Urinary bladder (tissue), 4 donors: ENCODE measurements around the gene MYRF. TPM values are rescaled to one million over a fixed set of nuclear protein-coding genes. Genes with fewer than 3 reads are reported as not detected.

Experiments
- DNase-seq: peaks from one replicate; pipeline ENCODE4 v3.0.0-alpha.2; 2015; ENCODE audit errors: extremely low spot score
- H3K27ac ChIP-seq: one replicate; pipeline ENCODE4 v1.5.1; 2013; ENCODE audit warnings: low read depth, mild to moderate bottlenecking, moderate library complexity
- H3K36me3 ChIP-seq: one replicate; pipeline ENCODE4 v1.6.1; 2013; ENCODE audit warnings: mild to moderate bottlenecking, moderate library complexity; ENCODE audit not compliant: insufficient read depth
- H3K4me1 ChIP-seq: one replicate; pipeline ENCODE4 v1.6.1; 2013; ENCODE audit warnings: mild to moderate bottlenecking, moderate library complexity; ENCODE audit not compliant: insufficient read depth
- H3K4me3 ChIP-seq: one replicate; pipeline ENCODE4 v1.5.1; 2013; ENCODE audit warnings: low read depth, low read length
- WGBS: extraction: QIAGEN DNeasy Blood & Tissue Kit; methylation state at CpG from one replicate; pipeline ENCODE4 v1.1.7; 2013; 5-methylcytosine and 5-hydroxymethylcytosine counted together
- polyA plus RNA-seq: library from polyadenylated mRNA; stranded (reverse); fragments of 200-250 nt; gene quantifications from one replicate; pipeline ENCODE4 v1.2.3, GENCODE V29; 2013
- total RNA-seq: library from RNA; depleted of rRNA; stranded (reverse); fragments of >200 nt; gene quantifications from one replicate; pipeline ENCODE4 v1.2.3, GENCODE V29; 2014
- donor health status: healthy with polysubstance abuse.
- donor health status: healthy.

MYRF gene
- total and polyA plus RNA-seq, 2 donors: 0.79 to 4.7 TPM

DNA sequence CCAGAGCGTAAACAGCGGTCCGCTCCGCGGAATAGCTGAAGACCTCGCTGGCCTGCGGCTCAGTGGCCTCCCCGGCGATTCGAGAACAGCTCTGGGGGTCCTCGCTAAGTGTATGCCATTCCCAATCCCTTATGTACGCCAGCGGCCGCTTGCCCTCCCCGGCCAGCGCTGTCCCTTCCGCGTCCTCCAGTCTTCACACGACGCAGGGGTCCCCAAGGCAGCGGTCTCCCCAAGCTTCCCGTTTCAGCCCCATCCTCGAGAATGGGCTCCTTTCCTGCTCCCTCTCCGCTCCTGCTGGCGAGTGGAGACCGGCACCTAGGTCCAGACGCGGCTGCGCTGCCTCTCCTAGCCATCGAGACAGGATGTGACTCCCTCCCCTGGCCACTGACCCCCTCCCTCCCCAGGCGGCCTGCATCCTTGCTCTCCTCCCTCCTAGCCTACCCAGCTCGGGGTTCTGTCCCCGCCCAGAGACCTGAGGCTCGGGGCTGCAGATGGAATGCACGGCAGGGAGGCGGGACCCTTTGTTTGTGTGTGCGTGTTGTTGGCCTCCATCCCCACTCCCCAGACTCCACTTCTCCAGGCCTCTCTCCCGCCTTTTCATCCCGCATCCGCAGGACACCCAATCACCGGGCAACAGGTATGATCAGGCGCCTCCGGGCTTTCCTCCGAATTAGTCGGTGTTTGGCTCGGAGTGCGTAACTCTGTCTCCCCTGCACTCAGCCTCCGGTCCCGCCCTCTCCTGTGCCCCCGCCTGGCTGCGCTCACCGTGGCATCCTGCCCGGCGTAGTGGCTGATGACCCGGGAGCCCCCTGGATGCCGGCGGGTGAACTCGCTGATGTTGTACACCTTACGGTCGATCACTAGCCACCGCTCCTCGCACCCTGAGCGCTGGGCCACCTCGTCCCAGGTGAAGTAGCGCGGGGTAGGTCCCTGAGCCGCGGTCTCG is 63.6 kb downstream of the MYRF start:
- under 1% methylated on average over 69 of the region's 69 CpGs for WGBS
- Histone ChIP-seq H3K4me1 (no peaks in the 10 kb centered on the region), H3K36me3 (no peaks in the 10 kb centered on the region), H3K27ac (peak overlapping the region; percentile 89), H3K4me3 (peak overlapping the region; percentile 61)
- no peak for DNase-seq

DNA sequence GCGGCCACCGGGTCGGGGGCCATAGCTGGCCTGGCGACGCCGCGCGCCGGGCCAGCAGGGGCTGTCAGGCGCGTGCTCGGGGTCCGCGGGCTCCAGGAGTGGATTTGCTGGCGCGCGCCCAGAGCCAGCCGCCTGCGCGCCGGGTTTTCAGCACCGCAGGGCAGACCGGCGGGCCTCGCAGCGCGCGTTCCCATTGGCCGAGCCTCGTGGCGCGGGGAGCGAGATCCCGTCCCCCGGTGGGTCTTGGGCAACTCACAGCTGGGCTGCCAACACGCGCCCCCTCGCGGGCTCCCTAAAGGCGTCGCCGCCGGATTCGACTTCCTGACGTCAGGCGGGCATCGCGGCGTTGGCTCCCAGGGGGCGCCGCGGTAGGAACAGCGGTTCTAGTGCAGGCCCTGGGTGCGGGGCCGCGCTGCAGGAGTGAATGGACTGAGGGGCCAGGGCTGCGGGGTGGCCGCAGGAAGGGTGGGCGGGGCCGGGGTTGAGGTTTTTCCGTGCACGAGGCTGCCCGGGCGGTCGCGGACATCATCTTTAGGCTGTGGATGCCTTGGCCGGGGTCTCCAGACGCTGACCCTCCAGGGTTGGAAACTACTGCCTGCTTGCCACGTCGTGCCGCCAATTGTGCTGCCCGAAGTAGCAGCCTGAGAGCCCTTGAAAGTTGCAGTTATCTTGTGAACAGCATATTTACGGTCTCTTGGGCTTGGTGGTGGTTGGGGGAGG is 64.5 kb downstream of the MYRF start, which contains the start of gene FADS1:
TSS of gene FADS1 (minus strand) at position 268 of the 720 bp plus-strand sequence. CDS start at position 194, 74 bp downstream.
- DNase-seq: no peak
- Histone ChIP-seq H3K27ac (peak within 1 kb of the TSS; percentile 89), H3K36me3 (no peaks in the 10 kb centered on the region), H3K4me3 (peak within 1 kb of the TSS; percentile 61), H3K4me1 (no peaks in the 10 kb centered on the region)
- under 1% methylated on average over 73 of the region's 73 CpGs for WGBS

DNA sequence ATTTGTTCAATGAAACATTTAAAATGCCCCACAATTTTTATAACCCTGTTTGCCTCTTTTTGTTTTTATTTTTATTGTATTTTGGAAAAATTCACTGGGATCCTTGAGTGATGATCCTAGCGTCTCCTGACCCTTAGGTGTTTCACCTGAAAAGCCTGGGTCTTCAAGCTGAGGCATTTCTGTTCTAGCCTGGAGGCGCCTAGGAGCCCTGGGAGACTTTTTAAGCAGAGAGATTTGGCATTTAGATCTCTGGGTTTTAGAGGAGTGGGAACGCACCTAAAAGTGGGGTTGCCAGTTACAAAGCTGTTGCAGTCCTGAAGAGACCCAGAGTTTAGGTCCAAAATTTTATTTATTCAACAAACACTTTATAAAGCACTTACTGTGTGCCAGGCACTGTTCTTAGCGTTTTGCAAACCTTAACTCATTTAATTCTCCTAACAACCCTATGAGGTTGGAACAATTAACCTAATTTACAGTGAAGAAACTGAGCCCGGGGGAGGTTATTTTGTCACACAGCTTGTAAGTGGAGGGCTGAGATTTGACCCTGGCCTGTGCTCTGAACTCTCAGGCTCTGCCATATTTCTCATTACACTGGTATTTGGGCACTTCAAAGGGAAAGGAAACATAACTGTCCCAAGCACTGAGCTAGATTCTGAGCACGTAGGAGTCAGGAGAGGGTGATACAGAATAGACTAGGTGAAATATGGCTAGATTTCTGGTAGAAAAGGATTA is 65.2 kb downstream of the MYRF start:
- Histone ChIP-seq H3K27ac (no peak overlapping the region), H3K4me1 (no peaks in the 10 kb centered on the region), H3K36me3 (no peaks in the 10 kb centered on the region), H3K4me3 (peak overlapping the region; percentile 61)
- no peak for DNase-seq
- WGBS: 66% methylated on average over 6 of the region's 6 CpGs

DNA sequence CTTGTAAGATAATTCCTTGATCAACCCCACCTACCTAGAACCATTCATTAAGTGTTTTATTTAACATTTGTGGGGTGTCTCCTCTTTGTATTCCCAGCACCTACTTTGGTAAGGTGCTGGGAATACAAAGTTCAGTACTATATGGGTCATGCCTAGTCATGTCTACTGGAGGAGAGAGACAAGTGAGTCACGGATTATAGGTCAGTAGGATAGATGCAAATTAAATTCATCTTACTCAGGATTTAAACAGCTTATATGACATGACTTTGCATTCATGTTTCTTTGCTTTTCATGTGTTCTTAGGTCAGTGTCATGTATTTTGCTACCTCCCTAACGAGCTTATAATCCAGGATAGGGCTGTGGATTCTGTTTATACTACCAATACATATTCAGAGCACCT is 67.7 kb downstream of the MYRF start:
- Histone ChIP-seq H3K4me1 (no peaks in the 10 kb centered on the region), H3K4me3 (no peak overlapping the region), H3K36me3 (no peaks in the 10 kb centered on the region), H3K27ac (no peak overlapping the region)
- WGBS: 88% methylated on average over 2 of the region's 2 CpGs
- no peak for DNase-seq

DNA sequence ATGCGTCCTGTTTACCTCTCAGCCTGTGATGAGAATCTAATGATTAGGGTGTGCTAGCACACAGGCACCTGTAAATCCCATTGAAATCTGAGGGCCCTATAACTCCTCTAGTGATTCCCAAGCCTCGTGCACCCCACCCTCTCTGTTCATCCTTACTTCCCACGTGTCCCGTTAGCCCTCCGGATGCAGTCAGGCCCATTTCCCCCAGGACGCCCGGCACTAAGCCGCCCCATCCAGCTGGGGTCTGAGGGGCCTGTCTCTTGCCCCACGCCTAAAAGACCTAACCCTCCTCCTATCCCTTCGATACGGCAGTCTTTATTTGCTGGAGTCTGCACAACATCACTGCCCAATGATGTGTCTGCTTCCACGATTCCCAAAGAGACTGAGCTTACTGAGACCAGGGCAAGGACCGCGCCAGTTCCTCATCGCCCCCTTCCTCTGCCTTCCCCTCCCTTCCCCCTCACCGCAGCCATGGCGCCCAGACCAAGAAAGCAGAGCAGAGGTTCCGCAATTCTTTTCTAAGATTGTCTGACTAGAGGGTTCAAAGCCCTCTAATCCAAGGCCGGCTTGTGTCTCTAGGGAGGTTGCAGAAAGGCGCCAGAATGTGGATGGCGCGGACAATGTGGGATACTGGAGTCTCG is 74.6 kb downstream of the MYRF start:
- Histone ChIP-seq H3K4me1 (no peaks in the 10 kb centered on the region), H3K4me3 (peak overlapping the region; percentile 51), H3K36me3 (no peaks in the 10 kb centered on the region), H3K27ac (peak overlapping the region; percentile 12)
- no peak for DNase-seq
- WGBS: 14% methylated on average over 23 of the region's 23 CpGs

DNA sequence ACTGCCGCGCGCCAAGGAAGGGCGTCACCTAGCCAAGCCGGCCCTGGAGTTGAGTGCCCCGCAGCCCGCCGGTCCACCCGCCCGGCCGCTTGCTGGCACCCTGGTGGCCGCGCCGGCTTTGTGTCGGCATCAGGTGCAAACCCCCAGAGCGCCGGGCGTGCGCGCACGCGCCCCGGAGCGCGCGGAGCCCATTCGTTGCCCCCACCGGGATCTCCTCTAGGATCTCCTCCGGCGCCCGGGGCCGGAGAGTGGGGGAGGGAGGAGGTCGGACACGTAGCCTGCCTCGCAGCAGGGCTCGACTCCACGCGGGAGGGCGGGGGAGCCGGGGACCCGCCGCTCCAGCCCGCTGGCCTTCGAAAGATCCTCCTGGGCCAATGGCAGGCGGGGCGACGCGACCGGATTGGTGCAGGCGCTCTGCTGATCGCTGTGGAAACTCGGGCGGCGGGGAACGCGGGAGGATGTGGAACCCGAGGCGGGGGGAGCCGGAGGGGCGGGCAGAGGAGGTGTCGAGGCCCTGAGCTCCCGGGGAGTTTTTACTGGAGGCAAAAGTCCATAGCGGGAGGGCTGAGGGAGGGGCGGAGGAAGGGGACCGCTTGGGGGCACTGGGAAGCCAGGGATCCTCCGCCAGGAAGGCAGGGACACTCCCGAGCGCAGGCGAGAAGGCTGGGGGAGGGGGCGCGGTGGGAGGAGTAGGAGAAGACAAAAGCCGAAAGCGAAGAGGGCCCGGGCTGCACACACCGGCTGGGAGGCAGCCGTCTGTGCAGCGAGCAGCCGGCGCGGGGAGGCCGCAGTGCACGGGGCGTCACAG is 75.3 kb downstream of the MYRF start, which contains the start of gene FADS2:
TSS of gene FADS2 (plus strand) at position 730 of the 808 bp plus-strand sequence. CDS start 91 bp downstream, outside the sequence.
- under 1% methylated on average over 83 of the region's 83 CpGs for WGBS
- Histone ChIP-seq H3K4me1 (no peaks in the 10 kb centered on the region), H3K4me3 (peak within 1 kb of the TSS; percentile 51)

DNA sequence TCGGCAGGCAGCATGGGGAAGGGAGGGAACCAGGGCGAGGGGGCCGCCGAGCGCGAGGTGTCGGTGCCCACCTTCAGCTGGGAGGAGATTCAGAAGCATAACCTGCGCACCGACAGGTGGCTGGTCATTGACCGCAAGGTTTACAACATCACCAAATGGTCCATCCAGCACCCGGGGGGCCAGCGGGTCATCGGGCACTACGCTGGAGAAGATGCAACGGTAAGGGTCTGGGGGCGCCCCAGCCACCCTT is 75.9 kb downstream of the MYRF start:
- Histone ChIP-seq H3K27ac (peak overlapping the region; percentile 50), H3K4me1 (no peaks in the 10 kb centered on the region), H3K4me3 (peak overlapping the region; percentile 51), H3K36me3 (no peaks in the 10 kb centered on the region)
- DNase-seq: no peak
- under 1% methylated on average over 16 of the region's 16 CpGs for WGBS

More for the DNA sequence above, 75.3 kb downstream of the MYRF start, which contains the start of gene FADS2:
- no peaks in the 10 kb centered on the region for H3K36me3 ChIP-seq
- DNase-seq: peak; percentile 93
- H3K27ac ChIP-seq: peak within 1 kb of the TSS; percentile 60

DNA sequence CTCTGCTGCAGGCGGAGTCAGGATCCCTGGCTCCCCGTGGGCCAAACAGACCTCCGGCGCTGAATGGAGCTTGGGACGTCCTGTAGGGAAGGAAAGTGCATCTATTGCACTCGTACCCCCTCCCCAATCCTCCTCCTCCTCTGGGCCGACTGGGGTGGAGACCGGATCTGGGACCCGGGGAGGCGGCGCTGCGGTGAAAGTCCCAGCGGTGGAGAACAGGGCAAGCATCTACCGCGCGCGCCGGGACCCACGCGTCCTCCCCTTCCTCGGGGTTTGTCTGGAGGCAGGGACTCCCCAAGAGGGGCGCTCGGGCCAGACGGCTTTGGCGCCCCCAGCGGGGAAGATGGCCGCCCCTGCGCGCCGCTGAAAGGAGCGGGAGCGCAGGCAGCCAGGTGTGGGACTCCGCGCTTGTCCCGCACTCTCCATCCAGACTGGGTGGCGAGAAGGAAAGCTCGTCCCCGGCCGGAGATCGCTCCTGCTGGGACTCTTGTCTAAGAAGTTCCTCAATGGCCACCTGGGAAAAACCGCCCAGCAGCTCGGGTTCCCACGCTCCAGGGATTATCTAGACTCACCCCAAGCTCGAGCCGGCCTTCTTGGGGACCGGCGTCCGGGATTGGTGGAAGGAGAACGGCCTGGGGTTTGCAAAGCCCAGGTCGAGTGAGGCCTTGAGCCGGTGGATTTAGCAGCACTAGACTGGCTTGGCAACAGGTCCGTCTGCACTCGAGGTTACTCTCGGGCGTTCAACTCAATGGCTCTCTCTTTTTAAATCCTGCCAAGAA is 76.4 kb downstream of the MYRF start:
- WGBS: 2% methylated on average over 55 of the region's 55 CpGs
- Histone ChIP-seq H3K36me3 (no peaks in the 10 kb centered on the region), H3K27ac (peak overlapping the region; percentile 50), H3K4me1 (no peaks in the 10 kb centered on the region), H3K4me3 (peak overlapping the region; percentile 51)
- no peak for DNase-seq

DNA sequence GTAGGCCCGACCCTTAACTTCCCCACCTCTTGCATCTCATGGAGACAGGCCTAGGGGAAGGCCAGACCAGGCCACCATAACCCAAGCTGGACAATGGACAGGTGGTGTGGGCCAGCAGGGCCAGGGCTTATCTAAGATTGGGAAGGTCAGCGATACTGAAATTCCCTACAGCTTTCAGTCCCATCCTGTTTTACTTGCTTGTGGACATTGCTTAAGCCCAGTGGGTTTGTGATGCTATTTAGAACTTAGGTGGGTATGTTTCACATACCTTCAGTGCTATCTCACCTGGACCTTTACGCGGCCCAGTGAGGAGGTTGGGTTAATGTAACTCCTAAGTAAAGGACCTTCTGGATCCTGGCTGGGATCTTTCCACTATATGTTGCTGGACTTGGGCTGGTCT is 77.4 kb downstream of the MYRF start:
- H3K27ac ChIP-seq: no peak overlapping the region
- no peak overlapping the region for H3K4me3 ChIP-seq
- H3K36me3 ChIP-seq: no peaks in the 10 kb centered on the region
- WGBS: 62% methylated on average over 4 of the region's 4 CpGs
- DNase-seq: no peak
- H3K4me1 ChIP-seq: no peaks in the 10 kb centered on the region

DNA sequence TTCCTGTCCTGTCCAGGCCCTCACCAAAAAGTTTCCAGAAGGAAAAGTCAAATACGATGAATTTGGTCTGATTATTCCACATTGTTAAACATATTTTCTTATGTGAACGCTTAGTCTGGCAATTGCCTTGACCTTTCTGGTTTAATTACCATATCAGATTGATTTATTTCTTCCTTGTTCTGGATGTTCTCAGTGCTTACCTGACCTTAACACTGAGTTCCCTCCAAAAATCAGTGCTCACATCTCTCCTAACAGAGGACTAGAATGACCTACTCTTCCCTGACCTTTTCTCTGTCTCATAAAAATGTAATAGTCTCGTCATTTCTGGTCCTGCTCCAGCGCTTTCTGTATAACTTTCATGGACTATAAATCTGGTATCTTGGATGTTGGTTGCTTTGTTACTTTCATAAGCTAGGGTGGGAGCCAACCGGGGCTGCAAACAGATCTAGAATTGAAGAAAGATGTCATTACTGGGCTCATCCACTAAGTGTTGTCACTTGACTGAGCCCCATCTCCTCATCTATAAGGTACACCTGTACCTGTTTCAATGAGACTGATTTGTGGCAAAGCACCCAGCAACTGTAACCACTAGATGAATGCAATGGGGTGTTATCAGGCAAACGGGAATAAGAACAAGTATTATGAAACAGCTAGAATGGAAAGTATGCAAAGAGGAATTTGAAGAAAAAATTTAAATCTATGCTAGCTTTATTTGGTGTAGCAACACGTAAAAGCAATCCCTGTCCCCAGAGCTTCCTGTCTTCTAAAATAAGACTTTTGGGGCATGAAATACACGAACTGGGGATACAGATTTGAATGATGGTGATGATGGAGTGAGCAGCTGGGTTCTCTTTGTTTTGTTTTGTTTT is 78.0 kb downstream of the MYRF start:
- DNase-seq: no peak
- H3K4me3 ChIP-seq: no peak overlapping the region
- H3K4me1 ChIP-seq: no peaks in the 10 kb centered on the region
- no peak overlapping the region for H3K27ac ChIP-seq
- no peaks in the 10 kb centered on the region for H3K36me3 ChIP-seq
- 16% methylated on average over 8 of the region's 8 CpGs for WGBS

DNA sequence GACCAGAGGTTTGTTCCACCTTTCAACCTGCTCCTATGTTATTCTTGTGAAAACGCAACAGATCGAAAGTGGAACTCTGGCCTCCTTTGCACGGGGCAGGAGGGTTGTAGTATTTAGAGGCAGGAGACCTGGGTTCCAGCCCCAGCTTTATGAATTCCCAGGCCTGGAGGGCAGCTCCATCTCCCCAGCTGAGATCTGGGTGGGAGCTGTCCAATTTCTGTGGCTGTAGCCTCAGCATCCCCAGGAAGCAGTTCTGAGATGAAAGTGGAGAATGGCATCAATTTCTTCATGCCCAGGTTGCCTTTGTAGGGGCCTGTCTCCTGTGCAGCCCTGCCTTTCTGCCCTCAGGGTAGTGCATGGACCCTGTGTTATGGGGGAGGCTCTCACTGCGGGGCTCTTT is 79.8 kb downstream of the MYRF start:
- H3K4me1 ChIP-seq: no peaks in the 10 kb centered on the region
- H3K4me3 ChIP-seq: no peak overlapping the region
- WGBS: 84% methylated on average over 4 of the region's 4 CpGs
- no peaks in the 10 kb centered on the region for H3K36me3 ChIP-seq
- DNase-seq: no peak
- H3K27ac ChIP-seq: no peak overlapping the region
